Type B pancreatic cell (in vitro differentiated cells): Measurements from ENCODE around the gene TFR2. TPM values are rescaled to one million over a fixed set of nuclear protein-coding genes. Genes with fewer than 3 reads are reported as not detected.

ENCODE experiments used
- DNase-seq: peaks from one replicate; pipeline ENCODE4 v3.0.0; 2021; ENCODE audit warnings: mixed read lengths; ENCODE audit not compliant: unreplicated experiment; ENCODE audit errors: extremely low spot score
- H3K27ac Mint-ChIP-seq: 2 replicates; pipeline ENCODE4 v1.8.0; 2021; ENCODE audit warnings: mild to moderate bottlenecking, mixed read lengths
- H3K27me3 Mint-ChIP-seq: 2 replicates; pipeline ENCODE4 v1.8.0; 2021; ENCODE audit warnings: mixed read lengths
- H3K36me3 Mint-ChIP-seq: 2 replicates; pipeline ENCODE4 v1.8.0; 2021; ENCODE audit warnings: mixed read lengths
- H3K4me1 Mint-ChIP-seq: one replicate; pipeline ENCODE4 v1.8.0; 2021; ENCODE audit warnings: mixed read lengths; ENCODE audit not compliant: unreplicated experiment
- H3K4me3 Mint-ChIP-seq: 2 replicates; pipeline ENCODE4 v1.8.0; 2021; ENCODE audit warnings: mild to moderate bottlenecking, mixed read lengths
- H3K9me3 Mint-ChIP-seq: 2 replicates; pipeline ENCODE4 v1.8.0; 2021; ENCODE audit warnings: mixed read lengths
- total RNA-seq: library from RNA; stranded (reverse); gene quantifications from 2 replicates; pipeline ENCODE4 v1.2.1, GENCODE V29; 2021; ENCODE audit warnings: low replicate concordance
- TF ChIP-seq, protein P1 (sequence below): fragments of 200-600 bp; sonication (generic); conservative IDR thresholded peaks from 2 replicates; pipeline ENCODE4 v1.5.0; 2021; ENCODE audit warnings: antibody characterized with exemption, mild to moderate bottlenecking

TFR2 gene
- total RNA-seq, 1 donor from 2014 or later, result 1.8 TPM

DNA sequence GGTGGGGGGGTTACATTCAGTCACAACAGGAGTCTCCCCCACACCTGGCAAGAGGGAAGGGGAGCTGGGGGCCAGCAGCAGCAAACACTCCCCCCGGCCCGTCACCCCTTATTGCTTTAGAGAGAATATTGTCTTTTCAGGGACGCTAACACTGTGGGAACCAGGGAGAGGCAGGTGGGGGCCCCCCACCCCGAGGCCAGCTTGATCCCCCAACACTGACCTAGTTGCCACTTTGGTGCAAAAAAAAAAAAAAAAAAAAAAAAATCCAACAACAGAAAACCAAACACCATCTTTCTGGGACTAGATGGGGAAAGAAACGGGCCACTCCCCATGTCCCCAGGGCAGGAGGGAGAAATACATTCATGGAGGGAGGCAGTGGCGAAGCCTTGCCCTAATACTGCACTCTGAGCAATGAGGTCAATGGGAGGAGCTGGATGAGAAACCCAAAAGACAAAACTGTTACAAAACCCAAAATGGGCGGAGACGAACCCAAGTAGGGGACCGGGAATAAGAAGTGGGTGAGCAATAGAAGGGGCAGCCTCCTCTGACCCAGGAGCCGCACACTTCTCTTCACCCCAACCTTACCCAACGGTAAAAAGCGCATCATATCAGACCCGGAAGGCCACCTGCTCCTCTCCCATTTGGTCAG is 38.7 kb upstream of the TFR2 start:
- H3K27ac Mint-ChIP-seq, result peak overlapping the region; percentile 71
- H3K36me3 Mint-ChIP-seq, result peaks cover 3% of the 10 kb centered on the region
- no peaks in the 10 kb centered on the region for H3K27me3 Mint-ChIP-seq
- peaks cover 10% of the 10 kb centered on the region for H3K4me1 Mint-ChIP-seq
- TF ChIP-seq, protein P1, sequence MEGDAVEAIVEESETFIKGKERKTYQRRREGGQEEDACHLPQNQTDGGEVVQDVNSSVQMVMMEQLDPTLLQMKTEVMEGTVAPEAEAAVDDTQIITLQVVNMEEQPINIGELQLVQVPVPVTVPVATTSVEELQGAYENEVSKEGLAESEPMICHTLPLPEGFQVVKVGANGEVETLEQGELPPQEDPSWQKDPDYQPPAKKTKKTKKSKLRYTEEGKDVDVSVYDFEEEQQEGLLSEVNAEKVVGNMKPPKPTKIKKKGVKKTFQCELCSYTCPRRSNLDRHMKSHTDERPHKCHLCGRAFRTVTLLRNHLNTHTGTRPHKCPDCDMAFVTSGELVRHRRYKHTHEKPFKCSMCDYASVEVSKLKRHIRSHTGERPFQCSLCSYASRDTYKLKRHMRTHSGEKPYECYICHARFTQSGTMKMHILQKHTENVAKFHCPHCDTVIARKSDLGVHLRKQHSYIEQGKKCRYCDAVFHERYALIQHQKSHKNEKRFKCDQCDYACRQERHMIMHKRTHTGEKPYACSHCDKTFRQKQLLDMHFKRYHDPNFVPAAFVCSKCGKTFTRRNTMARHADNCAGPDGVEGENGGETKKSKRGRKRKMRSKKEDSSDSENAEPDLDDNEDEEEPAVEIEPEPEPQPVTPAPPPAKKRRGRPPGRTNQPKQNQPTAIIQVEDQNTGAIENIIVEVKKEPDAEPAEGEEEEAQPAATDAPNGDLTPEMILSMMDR, result no peak
- no peaks in the 10 kb centered on the region for H3K9me3 Mint-ChIP-seq
- no peak for DNase-seq
- peak overlapping the region; percentile 46 for H3K4me3 Mint-ChIP-seq

GRCh38 chr7:100679129-100679926 is 38.0 kb upstream of the TFR2 start:
- Mint-ChIP-seq H3K4me1 (peaks cover 10% of the 10 kb centered on the region), H3K27me3 (no peaks in the 10 kb centered on the region), H3K27ac (no peak overlapping the region), H3K4me3 (no peak overlapping the region), H3K36me3 (peaks cover 3% of the 10 kb centered on the region), H3K9me3 (no peaks in the 10 kb centered on the region)
- no peak for DNase-seq
- TF ChIP-seq, protein P1, result no peak

GRCh38 chr7:100678291-100678984 is 37.1 kb upstream of the TFR2 start:
- peak overlapping the region; percentile 67 for H3K4me3 Mint-ChIP-seq
- no peak for DNase-seq
- TF ChIP-seq, protein P1, result no peak
- H3K36me3 Mint-ChIP-seq, result peaks cover 3% of the 10 kb centered on the region
- no peaks in the 10 kb centered on the region for H3K27me3 Mint-ChIP-seq
- peak overlapping the region; percentile 61 for H3K27ac Mint-ChIP-seq
- H3K9me3 Mint-ChIP-seq, result no peaks in the 10 kb centered on the region
- peaks cover 10% of the 10 kb centered on the region for H3K4me1 Mint-ChIP-seq

- Mint-ChIP-seq H3K36me3 (peaks cover 3% of the 10 kb centered on the region), H3K4me1 (peaks cover 10% of the 10 kb centered on the region), H3K27ac (peak overlapping the region; percentile 61), H3K27me3 (no peaks in the 10 kb centered on the region), H3K4me3 (peak overlapping the region; percentile 85), H3K9me3 (no peaks in the 10 kb centered on the region)
- DNase-seq, result no peak
- TF ChIP-seq, protein P1, result no peak
Measured at GRCh38 chr7:100677308-100678267, 36.2 kb upstream of the TFR2 start.
